ENCODE measurements around the gene ABRAXAS1. TPM values are rescaled to one million over a fixed set of nuclear protein-coding genes. Genes with fewer than 3 reads are reported as not detected.

The ABRAXAS1 gene
- total and polyA plus RNA-seq, 10 of the 15 experiments (the other 5 are each of a cell fraction or from before 2014, with no cell fraction given): 2.2 to 9.7 (median 5.8) TPM

DNA sequence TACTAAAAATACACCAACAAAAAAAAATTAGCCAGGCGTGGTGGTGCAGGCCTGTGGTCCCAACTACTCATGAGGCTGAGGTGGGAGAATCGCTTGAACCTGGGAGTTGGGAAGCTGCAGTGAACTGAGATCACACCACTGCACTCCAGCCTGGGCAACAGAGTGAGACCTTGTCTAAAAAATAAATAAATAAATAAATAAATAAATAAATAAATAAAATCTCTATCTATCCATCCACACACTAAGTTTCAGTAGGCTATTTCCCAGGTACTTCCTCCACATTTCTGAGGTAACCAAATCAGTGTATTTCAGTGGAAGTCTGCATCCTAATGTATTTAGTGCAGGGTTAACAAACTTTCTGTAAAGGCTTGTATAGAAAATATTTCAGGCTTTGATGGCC, 10.9 kb downstream of the ABRAXAS1 start:
- DNase-seq (ENCODE audit: low read depth, low spot score) (no peak), ATAC-seq (no peak), FAIRE-seq (no peak)
- CTCF ChIA-PET: interaction anchor here (1.0 to 1.3 kb wide), 2 partner anchors 35 to 84 kb away, joined by 3 to 4 read pairs; no protein-coding TSS in a partner anchor
- Histone ChIP-seq H3K9me3 (replicated peaks; ENCODE audit: control insufficient read depth, insufficient read depth, low read length) (no peaks in the 10 kb centered on the region), H3K9ac (ENCODE audit: control insufficient read depth, insufficient read depth, low read length) (no peak overlapping the region), H3K79me2 (ENCODE audit: control insufficient read depth, insufficient read depth, low read length) (no peaks in the 10 kb centered on the region), H2AFZ (ENCODE audit: control insufficient read depth, low read depth, low read length) (no peak overlapping the region), H3K4me1 (ENCODE audit: control insufficient read depth, insufficient read depth, low read length) (no peaks in the 10 kb centered on the region), H3K36me3 (ENCODE audit: control insufficient read depth in 2 of 2, insufficient read depth in 2 of 2, low read length in 1 of 2) (no peaks in the 10 kb centered on the region; a peak in 1 of 4 replicates), H3K4me2 (ENCODE audit: control insufficient read depth, insufficient read depth) (no peak overlapping the region), H3K27ac (ENCODE audit: control insufficient read depth, insufficient read depth) (no peak overlapping the region), H4K20me1 (ENCODE audit: control insufficient read depth, insufficient read depth) (no peaks in the 10 kb centered on the region), H3K4me3 (no peak overlapping the region), H3K27me3 (replicated peaks in 1 of 2; ENCODE audit: control insufficient read depth in 2 of 2, insufficient read depth in 2 of 2, low read length in 1 of 2) (no peaks in the 10 kb centered on the region)
- BruUV-seq (replicated peaks): no TSS peak
- POLR2A ChIA-PET: interaction anchor here (0.5 to 1.0 kb wide), 2 partner anchors 8 to 15 kb away, joined by 3 to 4 read pairs; no protein-coding TSS in a partner anchor
- TF ChIP-seq, protein P1, sequence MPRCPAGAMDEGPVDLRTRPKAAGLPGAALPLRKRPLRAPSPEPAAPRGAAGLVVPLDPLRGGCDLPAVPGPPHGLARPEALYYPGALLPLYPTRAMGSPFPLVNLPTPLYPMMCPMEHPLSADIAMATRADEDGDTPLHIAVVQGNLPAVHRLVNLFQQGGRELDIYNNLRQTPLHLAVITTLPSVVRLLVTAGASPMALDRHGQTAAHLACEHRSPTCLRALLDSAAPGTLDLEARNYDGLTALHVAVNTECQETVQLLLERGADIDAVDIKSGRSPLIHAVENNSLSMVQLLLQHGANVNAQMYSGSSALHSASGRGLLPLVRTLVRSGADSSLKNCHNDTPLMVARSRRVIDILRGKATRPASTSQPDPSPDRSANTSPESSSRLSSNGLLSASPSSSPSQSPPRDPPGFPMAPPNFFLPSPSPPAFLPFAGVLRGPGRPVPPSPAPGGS (IDR thresholded peaks at IDR 0.05; ENCODE audit: borderline replicate concordance, insufficient read depth, low read depth, low read length, poor library complexity, severe bottlenecking): no peak
- TF ChIP-seq KDM1A (IDR thresholded peaks at IDR 0.05; ENCODE audit: borderline replicate concordance) (no peak), CHD1 (IDR thresholded peaks at IDR 0.05; ENCODE audit: low read depth, low read length) (no peak), SUZ12 (IDR thresholded peaks at IDR 0.05; ENCODE audit: unreplicated experiment) (no peak), CBFB (IDR thresholded peaks at IDR 0.05; ENCODE audit: low read depth) (no peak), JUNB (IDR thresholded peaks at IDR 0.05) (no peak), NFYB (IDR thresholded peaks at IDR 0.05; ENCODE audit: insufficient read depth, low read depth, low read length) (no peak)
- TF ChIP-seq, protein P2, sequence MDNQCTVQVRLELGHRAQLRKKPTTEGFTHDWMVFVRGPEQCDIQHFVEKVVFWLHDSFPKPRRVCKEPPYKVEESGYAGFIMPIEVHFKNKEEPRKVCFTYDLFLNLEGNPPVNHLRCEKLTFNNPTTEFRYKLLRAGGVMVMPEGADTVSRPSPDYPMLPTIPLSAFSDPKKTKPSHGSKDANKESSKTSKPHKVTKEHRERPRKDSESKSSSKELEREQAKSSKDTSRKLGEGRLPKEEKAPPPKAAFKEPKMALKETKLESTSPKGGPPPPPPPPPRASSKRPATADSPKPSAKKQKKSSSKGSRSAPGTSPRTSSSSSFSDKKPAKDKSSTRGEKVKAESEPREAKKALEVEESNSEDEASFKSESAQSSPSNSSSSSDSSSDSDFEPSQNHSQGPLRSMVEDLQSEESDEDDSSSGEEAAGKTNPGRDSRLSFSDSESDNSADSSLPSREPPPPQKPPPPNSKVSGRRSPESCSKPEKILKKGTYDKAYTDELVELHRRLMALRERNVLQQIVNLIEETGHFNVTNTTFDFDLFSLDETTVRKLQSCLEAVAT (IDR thresholded peaks at IDR 0.05): no peak
- TF ChIP-seq, protein P3, sequence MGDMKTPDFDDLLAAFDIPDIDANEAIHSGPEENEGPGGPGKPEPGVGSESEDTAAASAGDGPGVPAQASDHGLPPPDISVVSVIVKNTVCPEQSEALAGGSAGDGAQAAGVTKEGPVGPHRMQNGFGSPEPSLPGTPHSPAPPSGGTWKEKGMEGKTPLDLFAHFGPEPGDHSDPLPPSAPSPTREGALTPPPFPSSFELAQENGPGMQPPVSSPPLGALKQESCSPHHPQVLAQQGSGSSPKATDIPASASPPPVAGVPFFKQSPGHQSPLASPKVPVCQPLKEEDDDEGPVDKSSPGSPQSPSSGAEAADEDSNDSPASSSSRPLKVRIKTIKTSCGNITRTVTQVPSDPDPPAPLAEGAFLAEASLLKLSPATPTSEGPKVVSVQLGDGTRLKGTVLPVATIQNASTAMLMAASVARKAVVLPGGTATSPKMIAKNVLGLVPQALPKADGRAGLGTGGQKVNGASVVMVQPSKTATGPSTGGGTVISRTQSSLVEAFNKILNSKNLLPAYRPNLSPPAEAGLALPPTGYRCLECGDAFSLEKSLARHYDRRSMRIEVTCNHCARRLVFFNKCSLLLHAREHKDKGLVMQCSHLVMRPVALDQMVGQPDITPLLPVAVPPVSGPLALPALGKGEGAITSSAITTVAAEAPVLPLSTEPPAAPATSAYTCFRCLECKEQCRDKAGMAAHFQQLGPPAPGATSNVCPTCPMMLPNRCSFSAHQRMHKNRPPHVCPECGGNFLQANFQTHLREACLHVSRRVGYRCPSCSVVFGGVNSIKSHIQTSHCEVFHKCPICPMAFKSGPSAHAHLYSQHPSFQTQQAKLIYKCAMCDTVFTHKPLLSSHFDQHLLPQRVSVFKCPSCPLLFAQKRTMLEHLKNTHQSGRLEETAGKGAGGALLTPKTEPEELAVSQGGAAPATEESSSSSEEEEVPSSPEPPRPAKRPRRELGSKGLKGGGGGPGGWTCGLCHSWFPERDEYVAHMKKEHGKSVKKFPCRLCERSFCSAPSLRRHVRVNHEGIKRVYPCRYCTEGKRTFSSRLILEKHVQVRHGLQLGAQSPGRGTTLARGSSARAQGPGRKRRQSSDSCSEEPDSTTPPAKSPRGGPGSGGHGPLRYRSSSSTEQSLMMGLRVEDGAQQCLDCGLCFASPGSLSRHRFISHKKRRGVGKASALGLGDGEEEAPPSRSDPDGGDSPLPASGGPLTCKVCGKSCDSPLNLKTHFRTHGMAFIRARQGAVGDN (IDR thresholded peaks at IDR 0.05): no peak
- TF ChIP-seq, protein P4, sequence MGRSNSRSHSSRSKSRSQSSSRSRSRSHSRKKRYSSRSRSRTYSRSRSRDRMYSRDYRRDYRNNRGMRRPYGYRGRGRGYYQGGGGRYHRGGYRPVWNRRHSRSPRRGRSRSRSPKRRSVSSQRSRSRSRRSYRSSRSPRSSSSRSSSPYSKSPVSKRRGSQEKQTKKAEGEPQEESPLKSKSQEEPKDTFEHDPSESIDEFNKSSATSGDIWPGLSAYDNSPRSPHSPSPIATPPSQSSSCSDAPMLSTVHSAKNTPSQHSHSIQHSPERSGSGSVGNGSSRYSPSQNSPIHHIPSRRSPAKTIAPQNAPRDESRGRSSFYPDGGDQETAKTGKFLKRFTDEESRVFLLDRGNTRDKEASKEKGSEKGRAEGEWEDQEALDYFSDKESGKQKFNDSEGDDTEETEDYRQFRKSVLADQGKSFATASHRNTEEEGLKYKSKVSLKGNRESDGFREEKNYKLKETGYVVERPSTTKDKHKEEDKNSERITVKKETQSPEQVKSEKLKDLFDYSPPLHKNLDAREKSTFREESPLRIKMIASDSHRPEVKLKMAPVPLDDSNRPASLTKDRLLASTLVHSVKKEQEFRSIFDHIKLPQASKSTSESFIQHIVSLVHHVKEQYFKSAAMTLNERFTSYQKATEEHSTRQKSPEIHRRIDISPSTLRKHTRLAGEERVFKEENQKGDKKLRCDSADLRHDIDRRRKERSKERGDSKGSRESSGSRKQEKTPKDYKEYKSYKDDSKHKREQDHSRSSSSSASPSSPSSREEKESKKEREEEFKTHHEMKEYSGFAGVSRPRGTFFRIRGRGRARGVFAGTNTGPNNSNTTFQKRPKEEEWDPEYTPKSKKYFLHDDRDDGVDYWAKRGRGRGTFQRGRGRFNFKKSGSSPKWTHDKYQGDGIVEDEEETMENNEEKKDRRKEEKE (IDR thresholded peaks at IDR 0.05): no peak
- TF ChIP-seq, protein P5, sequence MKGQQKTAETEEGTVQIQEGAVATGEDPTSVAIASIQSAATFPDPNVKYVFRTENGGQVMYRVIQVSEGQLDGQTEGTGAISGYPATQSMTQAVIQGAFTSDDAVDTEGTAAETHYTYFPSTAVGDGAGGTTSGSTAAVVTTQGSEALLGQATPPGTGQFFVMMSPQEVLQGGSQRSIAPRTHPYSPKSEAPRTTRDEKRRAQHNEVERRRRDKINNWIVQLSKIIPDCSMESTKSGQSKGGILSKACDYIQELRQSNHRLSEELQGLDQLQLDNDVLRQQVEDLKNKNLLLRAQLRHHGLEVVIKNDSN (IDR thresholded peaks at IDR 0.05; ENCODE audit: borderline replicate concordance, extremely low read length, insufficient read depth, low read depth, low read length): no peak
- WGBS (ENCODE audit: insufficient coverage, insufficient replicate concordance, low lambda C conversion rate, missing lambda C conversion rate): 86% methylated on average over 2 of the region's 2 CpGs
- in situ Hi-C loops (cut with MboI): no loop called here
- intact Hi-C loops (cut with micrococcal nuclease; ENCODE audit: unreplicated experiment): no loop called here
- SMC1A ChIA-PET (ENCODE audit: uncharacterized antibody, unreplicated experiment): no interaction called here
- RAD21 ChIA-PET (ENCODE audit: unreplicated experiment): no interaction called here
